ENCODE results near the gene CDA. TPM values are rescaled to one million over a fixed set of nuclear protein-coding genes. Genes with fewer than 3 reads are reported as not detected.
"Not testable (repeated sequence)": the region's sequence is repeated elsewhere in the genome, so short reads cannot be mapped to it uniquely, and the experiment has no call there.

Gene CDA
- total RNA-seq, 1 donor = 0.27 TPM

- no peak overlapping the region for H3K4me3 ChIP-seq (ENCODE audit: low read depth, low read length)
- peak; percentile 73 for DNase-seq (ENCODE audit: low read depth)
- no peak for TF ChIP-seq CTCF (IDR thresholded peaks at IDR 0.05; ENCODE audit: insufficient read depth, low read length)
Measured at GRCh38 chr1:20603504-20604464, 14.9 kb downstream of the CDA start.

GRCh38 chr1:20604678-20605077, 15.8 kb downstream of the CDA start:
- H3K4me3 ChIP-seq (ENCODE audit: low read depth, low read length) = no peak overlapping the region
- no peak for DNase-seq (ENCODE audit: low read depth)
- TF ChIP-seq CTCF (IDR thresholded peaks at IDR 0.05; ENCODE audit: insufficient read depth, low read length) = no peak

GRCh38 chr1:20606801-20607570, 18.1 kb downstream of the CDA start:
- not testable (repeated sequence) for DNase-seq (ENCODE audit: low read depth)

GRCh38 chr1:20609541-20609940, 20.6 kb downstream of the CDA start:
- DNase-seq (ENCODE audit: low read depth) = no peak
- no peak for TF ChIP-seq CTCF (IDR thresholded peaks at IDR 0.05; ENCODE audit: insufficient read depth, low read length)
- no peak overlapping the region for H3K4me3 ChIP-seq (ENCODE audit: low read depth, low read length)

More at GRCh38 chr1:20606801-20607570, 18.1 kb downstream of the CDA start:
- not testable (repeated sequence) for H3K4me3 ChIP-seq (ENCODE audit: low read depth, low read length)

GRCh38 chr1:20610970-20611369, 22.1 kb downstream of the CDA start:
- no peak for DNase-seq (ENCODE audit: low read depth)
- TF ChIP-seq CTCF (IDR thresholded peaks at IDR 0.05; ENCODE audit: insufficient read depth, low read length) = no peak
- H3K4me3 ChIP-seq (ENCODE audit: low read depth, low read length) = no peak overlapping the region

GRCh38 chr1:20611652-20612051, 22.8 kb downstream of the CDA start:
- no peak overlapping the region for H3K4me3 ChIP-seq (ENCODE audit: low read depth, low read length)
- no peak for TF ChIP-seq CTCF (IDR thresholded peaks at IDR 0.05; ENCODE audit: insufficient read depth, low read length)
- DNase-seq (ENCODE audit: low read depth) = no peak

GRCh38 chr1:20612221-20612746, 23.4 kb downstream of the CDA start:
- no peak for TF ChIP-seq CTCF (IDR thresholded peaks at IDR 0.05; ENCODE audit: insufficient read depth, low read length)

More at GRCh38 chr1:20612221-20612746, 23.4 kb downstream of the CDA start:
- H3K4me3 ChIP-seq (ENCODE audit: low read depth, low read length) = no peak overlapping the region
- DNase-seq (ENCODE audit: low read depth) = no peak
